ENCODE results near the gene LRRC49.

DNA sequence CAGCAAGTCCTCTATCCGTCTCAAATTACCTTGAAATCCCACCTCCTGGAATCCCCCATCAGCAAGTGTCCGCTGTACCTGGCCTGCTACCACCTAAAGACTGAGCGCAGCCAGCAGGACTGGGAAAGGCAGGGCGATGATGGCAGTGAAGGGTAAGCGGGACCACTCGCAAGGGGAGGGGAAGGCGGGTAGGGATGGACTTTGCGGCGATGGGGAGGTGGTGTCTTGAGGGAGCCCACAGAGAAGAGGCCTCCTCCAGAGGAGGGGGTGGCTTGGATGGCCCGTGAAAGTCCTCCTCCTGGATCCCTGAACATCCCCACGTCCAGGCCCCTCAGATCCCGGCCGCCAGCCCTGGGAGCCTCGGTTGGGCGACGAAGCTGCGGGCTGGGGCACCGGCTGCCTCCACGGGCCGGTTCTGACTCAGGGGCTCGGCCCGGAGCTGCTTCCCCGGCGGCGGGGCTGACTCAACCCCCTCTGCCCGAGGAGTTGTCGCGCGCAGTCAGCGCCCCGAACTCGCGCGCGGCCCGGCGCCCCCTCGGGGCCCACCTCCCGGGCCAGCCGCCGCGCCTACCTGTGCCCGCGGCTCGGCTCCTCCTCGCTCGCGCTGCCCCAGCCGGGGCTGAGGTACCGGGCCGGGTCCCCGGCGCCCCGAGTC lies 39.2 kb upstream of the LRRC49 start:
- TF ChIP-seq, protein P1, sequence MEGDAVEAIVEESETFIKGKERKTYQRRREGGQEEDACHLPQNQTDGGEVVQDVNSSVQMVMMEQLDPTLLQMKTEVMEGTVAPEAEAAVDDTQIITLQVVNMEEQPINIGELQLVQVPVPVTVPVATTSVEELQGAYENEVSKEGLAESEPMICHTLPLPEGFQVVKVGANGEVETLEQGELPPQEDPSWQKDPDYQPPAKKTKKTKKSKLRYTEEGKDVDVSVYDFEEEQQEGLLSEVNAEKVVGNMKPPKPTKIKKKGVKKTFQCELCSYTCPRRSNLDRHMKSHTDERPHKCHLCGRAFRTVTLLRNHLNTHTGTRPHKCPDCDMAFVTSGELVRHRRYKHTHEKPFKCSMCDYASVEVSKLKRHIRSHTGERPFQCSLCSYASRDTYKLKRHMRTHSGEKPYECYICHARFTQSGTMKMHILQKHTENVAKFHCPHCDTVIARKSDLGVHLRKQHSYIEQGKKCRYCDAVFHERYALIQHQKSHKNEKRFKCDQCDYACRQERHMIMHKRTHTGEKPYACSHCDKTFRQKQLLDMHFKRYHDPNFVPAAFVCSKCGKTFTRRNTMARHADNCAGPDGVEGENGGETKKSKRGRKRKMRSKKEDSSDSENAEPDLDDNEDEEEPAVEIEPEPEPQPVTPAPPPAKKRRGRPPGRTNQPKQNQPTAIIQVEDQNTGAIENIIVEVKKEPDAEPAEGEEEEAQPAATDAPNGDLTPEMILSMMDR (IDR thresholded peaks at IDR 0.05) = no peak
- no peak for TF ChIP-seq POLR2A (IDR thresholded peaks at IDR 0.05)

All from adrenal gland (tissue), 5 donors.